Measurements from ENCODE around the gene ALK.

The ALK gene

DNA sequence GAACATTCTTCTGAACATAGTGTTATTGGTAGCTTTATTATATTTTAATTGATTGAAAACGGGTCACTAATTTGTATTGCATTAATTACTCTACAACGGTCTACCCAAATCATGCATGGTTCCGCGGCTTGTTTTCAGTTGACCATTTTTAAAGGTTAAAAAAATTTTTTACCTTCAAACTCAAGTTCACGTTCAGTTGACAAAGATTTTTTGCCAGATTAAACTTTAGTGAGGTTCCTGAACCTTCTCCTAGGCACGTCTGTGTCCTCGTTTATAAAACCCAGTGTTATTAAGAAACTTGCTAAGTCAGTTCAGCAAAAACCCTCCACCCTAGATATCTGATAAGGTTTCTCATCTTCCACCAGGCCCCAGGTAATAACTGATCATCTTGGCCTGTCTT is 331.2 kb downstream of the ALK start:
- TF ChIP-seq, protein P1, sequence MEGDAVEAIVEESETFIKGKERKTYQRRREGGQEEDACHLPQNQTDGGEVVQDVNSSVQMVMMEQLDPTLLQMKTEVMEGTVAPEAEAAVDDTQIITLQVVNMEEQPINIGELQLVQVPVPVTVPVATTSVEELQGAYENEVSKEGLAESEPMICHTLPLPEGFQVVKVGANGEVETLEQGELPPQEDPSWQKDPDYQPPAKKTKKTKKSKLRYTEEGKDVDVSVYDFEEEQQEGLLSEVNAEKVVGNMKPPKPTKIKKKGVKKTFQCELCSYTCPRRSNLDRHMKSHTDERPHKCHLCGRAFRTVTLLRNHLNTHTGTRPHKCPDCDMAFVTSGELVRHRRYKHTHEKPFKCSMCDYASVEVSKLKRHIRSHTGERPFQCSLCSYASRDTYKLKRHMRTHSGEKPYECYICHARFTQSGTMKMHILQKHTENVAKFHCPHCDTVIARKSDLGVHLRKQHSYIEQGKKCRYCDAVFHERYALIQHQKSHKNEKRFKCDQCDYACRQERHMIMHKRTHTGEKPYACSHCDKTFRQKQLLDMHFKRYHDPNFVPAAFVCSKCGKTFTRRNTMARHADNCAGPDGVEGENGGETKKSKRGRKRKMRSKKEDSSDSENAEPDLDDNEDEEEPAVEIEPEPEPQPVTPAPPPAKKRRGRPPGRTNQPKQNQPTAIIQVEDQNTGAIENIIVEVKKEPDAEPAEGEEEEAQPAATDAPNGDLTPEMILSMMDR (conservative IDR thresholded peaks at IDR 0.05; ENCODE audit: low read depth, low read length) = no peak
- no peak overlapping the region for H3K4me3 ChIP-seq (IDR thresholded peaks at IDR 0.05; ENCODE audit: insufficient read depth, low read depth, low read length)
- H3K4me1 ChIP-seq (ENCODE audit: low read depth, poor library complexity, severe bottlenecking) = no peaks in the 10 kb centered on the region
- H2AFZ ChIP-seq (ENCODE audit: low read depth) = no peak overlapping the region
- no peaks in the 10 kb centered on the region for H3K79me2 ChIP-seq (ENCODE audit: insufficient read depth, low read depth)
- H3K4me2 ChIP-seq = no peak overlapping the region
- no peak overlapping the region for H3K27ac ChIP-seq
- no peaks in the 10 kb centered on the region for H3K36me3 ChIP-seq (ENCODE audit: insufficient read depth)
- H4K20me1 ChIP-seq (ENCODE audit: insufficient read depth) = no peaks in the 10 kb centered on the region
- no peak overlapping the region for H3K9ac ChIP-seq
- H3K27me3 ChIP-seq (ENCODE audit: insufficient read depth, low read depth) = no peaks in the 10 kb centered on the region

DNA sequence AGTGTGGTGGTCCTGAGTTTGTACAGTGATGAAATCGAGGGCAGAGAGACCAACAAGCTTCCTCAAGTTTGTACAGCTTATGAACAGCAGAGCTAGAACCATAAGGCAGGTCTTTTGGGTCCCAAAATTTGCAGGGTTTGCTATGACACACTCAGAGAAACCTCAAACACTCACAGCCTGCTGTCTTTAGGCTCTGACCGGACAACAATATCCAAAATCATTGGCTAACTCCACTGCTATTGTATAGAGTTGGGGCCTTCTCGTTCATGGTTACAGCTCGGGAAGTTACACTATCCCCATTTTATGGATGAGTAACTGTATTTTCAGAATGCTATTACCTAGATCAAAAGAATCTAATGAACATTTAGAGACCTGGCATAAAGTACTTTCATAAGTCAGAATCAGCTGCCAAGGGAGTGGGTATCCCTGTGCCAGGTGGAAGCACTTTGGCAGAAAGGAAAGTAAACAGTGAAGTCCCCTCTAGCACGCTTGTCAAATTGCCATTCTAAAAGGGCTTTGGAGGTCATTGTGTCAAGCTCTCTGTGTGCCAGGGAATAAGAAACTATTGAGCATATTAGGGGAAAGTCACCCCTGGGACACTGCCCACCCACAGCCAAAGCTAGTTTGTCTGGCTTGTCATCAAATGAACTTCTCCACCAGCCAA is 331.8 kb downstream of the ALK start:
- Histone ChIP-seq H3K27me3 (ENCODE audit: insufficient read depth, low read depth) (no peaks in the 10 kb centered on the region), H3K36me3 (ENCODE audit: insufficient read depth) (no peaks in the 10 kb centered on the region), H2AFZ (ENCODE audit: low read depth) (no peak overlapping the region), H3K4me1 (ENCODE audit: low read depth, poor library complexity, severe bottlenecking) (no peaks in the 10 kb centered on the region), H3K27ac (no peak overlapping the region), H3K9ac (no peak overlapping the region), H3K79me2 (ENCODE audit: insufficient read depth, low read depth) (no peaks in the 10 kb centered on the region), H3K4me2 (no peak overlapping the region), H4K20me1 (ENCODE audit: insufficient read depth) (no peaks in the 10 kb centered on the region), H3K4me3 (IDR thresholded peaks at IDR 0.05; ENCODE audit: insufficient read depth, low read depth, low read length) (no peak overlapping the region)
- TF ChIP-seq, protein P1 (conservative IDR thresholded peaks at IDR 0.05; ENCODE audit: low read depth, low read length) = no peak

DNA sequence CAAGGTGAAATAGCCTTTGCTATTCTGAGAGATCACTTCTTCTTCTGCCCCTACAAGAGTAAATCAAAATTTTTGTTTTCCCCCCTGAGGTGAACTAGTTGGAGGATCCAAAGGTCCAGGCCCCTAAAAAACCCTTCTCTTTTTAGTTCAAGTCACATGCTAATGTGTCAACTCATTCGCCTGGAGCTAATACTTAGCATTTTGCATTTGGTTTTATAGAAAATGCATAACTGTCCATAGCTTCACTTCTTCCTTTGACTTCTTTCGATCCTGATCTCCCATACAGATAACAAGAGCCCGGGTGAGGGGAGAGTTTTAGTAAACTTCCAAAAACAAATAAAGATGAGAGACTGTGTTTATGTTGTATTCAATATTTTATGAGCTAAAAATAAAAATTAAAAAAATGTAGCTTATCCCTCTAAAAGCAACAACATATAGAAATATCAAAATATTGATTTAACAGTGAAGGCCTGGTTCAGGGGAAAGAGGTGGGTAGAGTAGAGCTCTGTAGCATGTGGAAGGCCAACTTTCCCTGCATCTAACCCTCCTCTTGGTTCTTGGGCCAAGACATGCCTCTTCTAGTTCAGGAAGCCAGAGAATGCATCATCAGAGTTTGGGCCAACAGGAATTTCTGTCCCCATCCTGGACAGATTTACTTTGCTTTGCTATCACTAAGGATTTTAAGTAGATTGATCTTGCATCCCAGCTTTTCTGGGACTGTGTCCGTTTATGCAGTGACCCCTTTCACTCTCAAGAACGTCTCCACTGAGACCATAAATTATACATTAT is 333.8 kb downstream of the ALK start:
- TF ChIP-seq, protein P1 (conservative IDR thresholded peaks at IDR 0.05; ENCODE audit: low read depth, low read length) = no peak
- H3K4me3 ChIP-seq (IDR thresholded peaks at IDR 0.05; ENCODE audit: insufficient read depth, low read depth, low read length) = no peak overlapping the region

GRCh38 chr2:29586919-29587318 is 334.5 kb downstream of the ALK start:
- Histone ChIP-seq H3K4me2 (no peak overlapping the region), H3K27ac (no peak overlapping the region), H3K36me3 (ENCODE audit: insufficient read depth) (no peaks in the 10 kb centered on the region), H3K4me3 (IDR thresholded peaks at IDR 0.05; ENCODE audit: insufficient read depth, low read depth, low read length) (no peak overlapping the region), H4K20me1 (ENCODE audit: insufficient read depth) (no peaks in the 10 kb centered on the region), H3K4me1 (ENCODE audit: low read depth, poor library complexity, severe bottlenecking) (no peaks in the 10 kb centered on the region), H2AFZ (ENCODE audit: low read depth) (no peak overlapping the region), H3K79me2 (ENCODE audit: insufficient read depth, low read depth) (no peaks in the 10 kb centered on the region), H3K9ac (no peak overlapping the region), H3K27me3 (ENCODE audit: insufficient read depth, low read depth) (no peaks in the 10 kb centered on the region)
- TF ChIP-seq, protein P1 (conservative IDR thresholded peaks at IDR 0.05; ENCODE audit: low read depth, low read length) = no peak

More for the DNA sequence above, 333.8 kb downstream of the ALK start:
- Histone ChIP-seq H2AFZ (ENCODE audit: low read depth) (no peak overlapping the region), H3K27ac (no peak overlapping the region), H3K79me2 (ENCODE audit: insufficient read depth, low read depth) (no peaks in the 10 kb centered on the region), H3K9ac (no peak overlapping the region), H4K20me1 (ENCODE audit: insufficient read depth) (no peaks in the 10 kb centered on the region), H3K4me1 (ENCODE audit: low read depth, poor library complexity, severe bottlenecking) (no peaks in the 10 kb centered on the region), H3K4me2 (no peak overlapping the region), H3K36me3 (ENCODE audit: insufficient read depth) (no peaks in the 10 kb centered on the region), H3K27me3 (ENCODE audit: insufficient read depth, low read depth) (no peaks in the 10 kb centered on the region)
